NCI-H69 (cell line): ENCODE results near the gene CYP2B6.
"Not testable (repeated sequence)": the region's sequence is repeated elsewhere in the genome, so short reads cannot be mapped to it uniquely, and the experiment has no call there.

Experiments used
- DNase-seq: peaks from one replicate; lab custom pipeline; 2025; lab: John Stamatoyannopoulos, UW

Gene CYP2B6

DNA sequence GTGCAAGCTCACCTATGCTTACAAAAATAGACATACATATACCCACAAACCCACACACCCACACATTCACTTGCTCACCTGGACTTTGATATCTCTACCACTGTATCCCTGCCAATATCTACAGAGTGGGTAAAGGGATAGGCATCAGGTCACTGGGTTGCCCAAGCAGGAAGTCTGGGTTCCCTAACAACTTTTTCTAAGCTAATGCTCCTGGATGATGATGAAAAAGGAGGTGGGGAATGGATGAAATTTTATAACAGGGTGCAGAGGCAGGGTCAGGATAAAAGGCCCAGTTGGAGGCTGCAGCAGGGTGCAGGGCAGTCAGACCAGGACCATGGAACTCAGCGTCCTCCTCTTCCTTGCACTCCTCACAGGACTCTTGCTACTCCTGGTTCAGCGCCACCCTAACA lies at the start of gene CYP2B6:
Gene CYP2B6, plus strand, starts transcription at position 311 of the 410 bp plus-strand sequence. Its CDS starts 24 bp downstream, at position 335.
- DNase-seq = no peak

DNA sequence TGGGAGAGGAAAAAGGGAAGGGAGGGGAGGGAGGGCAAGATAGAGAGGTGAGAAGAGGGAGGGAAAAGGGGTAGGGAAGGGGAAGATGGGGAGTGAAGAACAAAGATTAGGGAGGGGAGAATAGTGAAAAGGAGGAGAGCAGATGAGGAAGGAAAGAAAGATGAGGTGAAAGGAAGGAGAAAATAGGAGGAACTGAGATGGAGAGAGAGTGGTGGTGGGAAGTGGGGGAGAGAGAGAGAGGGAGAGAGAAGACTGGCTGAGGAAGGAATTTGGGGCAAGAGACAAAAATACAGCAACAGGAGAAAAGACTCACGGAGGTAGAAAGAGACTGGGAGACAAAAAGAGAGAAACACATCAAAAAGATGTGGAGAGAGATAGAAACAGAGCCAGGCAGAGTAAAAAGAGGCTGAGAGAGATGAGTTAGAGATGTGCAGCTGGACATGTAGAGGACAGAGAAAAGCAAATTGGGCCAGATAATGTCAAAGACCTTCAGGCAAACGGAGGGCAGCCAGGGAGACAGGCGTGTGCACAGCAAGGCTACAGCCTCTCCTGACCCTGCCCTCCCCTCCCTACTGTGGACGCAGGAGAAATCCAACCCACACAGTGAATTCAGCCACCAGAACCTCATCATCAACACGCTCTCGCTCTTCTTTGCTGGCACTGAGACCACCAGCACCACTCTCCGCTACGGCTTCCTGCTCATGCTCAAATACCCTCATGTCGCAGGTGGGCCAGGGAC lies 49.4 kb upstream of the CYP2B6 start:
- no peak for DNase-seq

DNA sequence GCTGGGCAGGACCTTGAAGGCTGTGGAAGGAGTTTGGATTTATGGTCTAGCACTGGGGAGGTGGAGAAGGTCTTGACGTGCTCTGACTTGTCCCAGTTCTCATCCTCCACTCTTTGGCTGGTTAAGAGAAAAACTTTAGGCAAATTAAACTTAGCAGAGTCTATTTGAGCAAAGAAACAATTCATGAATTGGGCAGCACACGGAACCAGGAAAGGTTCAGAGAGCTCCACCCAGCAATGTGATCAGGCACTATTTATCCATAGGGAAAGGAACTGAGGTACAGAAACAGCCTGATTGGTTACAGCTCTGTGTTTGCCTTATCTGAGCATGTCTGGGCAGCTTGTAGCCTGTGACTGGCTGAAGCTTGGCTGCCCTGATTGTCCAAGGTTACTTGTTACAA lies 45.4 kb upstream of the CYP2B6 start:
- DNase-seq = no peak

DNA sequence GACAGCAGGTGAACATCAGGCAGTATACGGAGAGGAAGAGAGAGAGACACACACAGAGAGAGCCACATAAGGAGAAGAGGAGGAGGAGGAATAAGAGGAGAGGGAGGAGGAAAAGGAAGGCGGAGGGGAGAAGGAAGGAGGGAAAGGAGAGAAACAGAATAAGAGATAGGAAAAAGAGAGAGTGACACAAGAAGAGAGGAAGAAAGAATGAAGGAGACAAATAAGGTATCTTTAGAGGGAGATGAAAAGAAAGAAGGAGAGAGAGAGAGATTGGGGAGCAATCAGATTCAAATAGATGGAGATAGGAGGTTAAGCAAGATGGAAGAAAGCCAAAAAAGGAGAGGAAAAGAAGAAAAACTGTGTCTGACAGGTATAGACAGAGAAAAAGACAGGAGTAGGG lies 44.0 kb upstream of the CYP2B6 start:
- no peak for DNase-seq

DNA sequence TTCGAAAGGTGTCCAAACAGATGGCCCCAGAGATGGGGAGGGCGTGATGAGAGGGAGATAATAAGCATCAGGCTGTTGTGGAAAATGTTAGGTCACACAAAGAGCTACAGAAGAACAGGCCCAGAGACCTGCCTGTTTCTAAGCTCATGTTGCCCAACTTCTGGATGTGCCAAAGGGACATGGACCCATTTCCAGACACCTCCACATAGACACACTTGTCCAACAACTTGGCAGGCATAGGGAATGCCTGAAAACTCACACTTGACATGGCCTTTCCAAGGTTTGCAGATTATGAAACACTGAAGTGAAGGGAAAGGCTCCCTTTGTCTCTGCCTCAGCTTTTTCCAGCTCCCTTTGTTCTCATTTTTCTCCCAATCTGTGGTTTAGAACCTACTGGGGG lies 43.5 kb upstream of the CYP2B6 start:
- no peak for DNase-seq

DNA sequence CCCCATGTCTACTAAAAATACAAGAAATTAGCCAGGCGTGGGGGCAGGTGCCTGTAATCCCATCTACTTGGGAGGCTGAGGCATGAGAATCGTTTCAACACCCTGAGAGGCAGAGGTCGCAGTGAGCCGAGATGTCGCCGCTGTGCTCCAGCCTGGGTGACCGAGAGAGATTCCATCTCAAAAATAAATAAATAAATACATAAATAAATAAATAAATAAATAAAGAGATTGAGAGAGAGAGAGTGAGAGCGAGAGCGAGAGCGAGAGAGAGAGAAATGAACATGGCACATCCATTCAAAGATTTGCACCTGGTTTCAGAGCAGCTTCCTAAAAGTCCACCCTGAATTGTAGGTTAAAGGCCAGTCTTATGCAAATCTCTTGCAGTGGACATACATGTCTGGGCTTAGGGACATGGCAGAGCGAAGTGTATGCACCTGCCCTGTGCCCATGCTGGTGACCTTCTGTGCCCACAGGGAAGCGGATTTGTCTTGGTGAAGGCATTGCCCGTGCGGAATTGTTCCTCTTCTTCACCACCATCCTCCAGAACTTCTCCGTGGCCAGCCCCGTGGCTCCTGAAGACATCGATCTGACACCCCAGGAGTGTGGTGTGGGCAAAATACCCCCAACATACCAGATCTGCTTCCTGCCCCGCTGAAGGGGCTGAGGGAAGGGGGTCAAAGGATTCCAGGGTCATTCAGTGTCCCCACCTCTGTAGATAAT lies 42.3 kb upstream of the CYP2B6 start:
- no peak for DNase-seq

DNA sequence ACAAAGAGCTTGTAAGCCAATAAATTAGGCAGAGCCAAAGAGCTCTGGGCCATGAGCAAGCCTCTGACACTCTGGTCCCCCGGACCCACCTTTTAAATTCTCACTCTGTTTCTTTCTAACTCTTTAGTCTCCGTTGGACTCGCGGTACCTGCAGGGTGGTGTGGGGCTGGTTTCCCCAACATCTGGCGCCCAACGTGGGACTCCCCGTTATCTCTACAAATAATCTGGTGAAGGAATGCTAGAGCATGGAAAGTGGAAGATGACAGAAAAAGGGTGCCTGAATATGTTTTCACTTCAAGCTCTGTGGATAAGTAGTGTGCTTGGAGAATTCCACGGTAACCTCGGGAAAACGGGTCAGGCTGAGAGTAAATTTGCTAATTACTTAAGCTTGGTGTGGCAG lies 36.5 kb upstream of the CYP2B6 start:
- DNase-seq = no peak

DNA sequence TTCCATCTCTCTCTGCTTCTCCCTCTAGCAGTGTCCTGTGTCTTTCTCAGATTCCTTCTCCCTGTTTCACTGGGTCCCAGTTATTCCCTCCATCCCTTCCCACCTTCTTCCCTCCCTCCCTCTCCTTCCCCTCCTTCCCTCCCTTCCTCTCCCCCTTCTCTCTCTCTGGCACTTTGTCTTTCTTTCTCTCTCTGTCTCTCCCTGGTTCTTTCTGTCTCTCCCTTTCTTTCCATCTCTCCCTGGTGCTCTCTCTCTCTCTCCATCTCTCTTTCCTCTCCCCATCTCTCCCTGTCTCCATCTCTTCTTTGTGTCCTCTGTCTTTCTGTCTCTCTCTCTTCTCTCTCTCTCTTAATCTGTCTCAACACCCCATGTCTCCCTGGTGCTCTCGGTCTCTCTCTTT lies 31.7 kb upstream of the CYP2B6 start:
- DNase-seq = no peak

DNA sequence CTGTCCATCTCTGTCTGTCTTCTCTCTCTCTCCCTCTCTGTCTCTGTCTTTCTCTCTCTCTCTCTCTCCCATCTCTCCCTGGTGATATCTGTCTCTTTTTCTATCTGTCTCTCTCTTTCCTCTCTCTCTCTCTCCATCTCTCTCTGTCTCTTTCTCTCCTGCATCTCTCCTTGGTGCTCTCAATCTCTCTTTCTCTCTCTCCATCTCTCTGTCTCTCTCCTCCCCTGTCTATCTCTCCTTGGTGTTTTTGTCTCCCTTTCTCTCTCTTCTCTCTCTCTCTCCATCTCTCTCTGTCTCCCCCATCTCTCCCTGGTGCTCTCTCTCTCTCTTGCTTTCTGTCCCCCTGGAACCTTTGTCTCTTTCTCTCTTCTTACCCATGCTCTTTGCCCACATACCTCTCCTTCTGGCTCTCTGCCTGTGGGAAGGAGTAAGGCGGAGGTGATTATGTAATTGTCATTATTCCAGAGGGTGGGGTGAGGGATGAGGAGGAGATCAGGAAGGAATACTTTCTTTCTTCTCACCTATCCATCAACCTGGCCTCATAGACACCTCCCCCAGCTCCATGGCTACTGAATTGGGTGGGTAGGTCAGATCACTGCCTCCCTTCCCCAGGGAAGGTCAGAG lies 30.9 kb upstream of the CYP2B6 start:
- DNase-seq = no peak

DNA sequence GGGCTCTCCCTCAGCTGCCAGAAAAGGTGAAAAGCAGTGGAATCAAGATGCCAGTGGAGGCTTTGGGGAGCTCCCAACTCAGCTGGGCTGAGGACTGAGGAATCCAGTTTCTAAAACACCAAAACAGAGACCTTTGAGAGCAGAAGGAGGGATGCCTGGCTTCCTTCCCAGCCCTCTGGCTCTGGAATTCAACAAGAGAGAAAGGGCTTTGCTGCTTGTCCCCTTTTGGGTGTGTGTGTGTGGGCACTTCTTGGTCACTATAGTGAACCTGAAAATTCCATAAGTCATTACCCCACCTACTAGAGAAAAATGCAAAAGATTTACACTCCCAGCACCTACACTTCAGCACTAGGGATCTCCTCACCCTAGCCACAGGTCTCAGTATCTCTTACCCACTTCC lies 30.3 kb upstream of the CYP2B6 start:
- DNase-seq = no peak

DNA sequence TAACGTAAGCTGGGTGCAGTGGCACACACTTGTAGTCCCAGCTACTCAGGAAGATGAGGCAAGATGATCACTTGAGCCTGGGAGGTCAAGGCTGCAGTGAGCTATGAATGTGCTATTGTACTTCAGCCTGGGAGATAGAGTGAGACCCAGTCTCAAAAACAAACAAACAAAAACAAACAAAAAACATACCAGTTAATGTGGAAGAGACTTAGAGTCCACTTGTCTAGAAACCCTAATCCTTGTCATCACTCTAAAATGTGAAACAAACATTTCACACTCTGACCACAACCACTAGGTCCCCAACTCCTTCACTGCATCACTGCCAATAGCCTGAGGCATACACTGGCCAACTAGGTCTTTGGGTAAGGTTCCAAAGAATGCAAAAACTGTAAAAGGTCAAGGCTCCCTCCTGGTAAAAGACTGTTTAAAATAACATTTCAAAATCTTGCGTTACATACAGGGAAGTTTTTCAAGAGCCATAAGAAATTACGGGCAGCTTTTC lies 28.6 kb upstream of the CYP2B6 start:
- no peak for DNase-seq

DNA sequence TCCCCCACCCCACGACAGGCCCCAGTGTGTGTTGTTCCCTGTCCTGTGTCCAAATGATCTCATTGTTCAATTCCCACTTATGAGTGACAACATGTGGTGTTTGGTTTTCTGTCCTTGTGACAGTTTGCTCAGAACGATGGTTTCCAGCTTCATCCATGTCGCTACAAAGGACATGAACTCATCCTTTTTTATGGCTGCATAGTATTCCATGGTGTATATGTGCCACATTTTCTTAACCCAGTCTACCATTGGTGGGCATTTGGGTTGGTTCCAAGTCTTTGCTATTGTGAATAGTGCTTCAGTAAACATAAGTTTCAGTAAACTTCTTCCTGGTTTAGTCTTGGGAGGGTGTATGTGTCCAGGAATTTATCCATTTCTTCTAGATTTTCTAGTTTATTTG lies 26.7 kb upstream of the CYP2B6 start:
- not testable (repeated sequence) for DNase-seq

DNA sequence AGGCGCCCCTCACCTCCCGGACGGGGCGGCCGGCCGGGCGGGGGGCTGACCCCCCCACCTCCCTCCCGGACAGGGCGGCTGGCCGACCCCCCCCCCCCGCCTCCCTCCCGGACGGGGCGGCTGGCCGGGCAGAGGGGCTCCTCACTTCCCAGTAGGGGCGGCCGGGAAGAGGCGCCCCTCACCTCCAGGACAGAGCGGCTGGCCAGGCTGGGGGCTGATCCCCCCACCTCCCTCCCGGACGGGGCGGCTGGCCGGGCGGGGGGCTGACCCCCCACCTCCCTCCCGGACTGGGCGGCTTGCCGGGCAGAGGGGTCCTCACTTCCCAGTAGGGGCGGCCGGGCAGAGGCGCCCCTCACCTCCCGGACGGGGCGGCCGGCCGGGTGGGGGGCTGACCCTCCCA lies 25.7 kb upstream of the CYP2B6 start:
- not testable (repeated sequence) for DNase-seq

DNA sequence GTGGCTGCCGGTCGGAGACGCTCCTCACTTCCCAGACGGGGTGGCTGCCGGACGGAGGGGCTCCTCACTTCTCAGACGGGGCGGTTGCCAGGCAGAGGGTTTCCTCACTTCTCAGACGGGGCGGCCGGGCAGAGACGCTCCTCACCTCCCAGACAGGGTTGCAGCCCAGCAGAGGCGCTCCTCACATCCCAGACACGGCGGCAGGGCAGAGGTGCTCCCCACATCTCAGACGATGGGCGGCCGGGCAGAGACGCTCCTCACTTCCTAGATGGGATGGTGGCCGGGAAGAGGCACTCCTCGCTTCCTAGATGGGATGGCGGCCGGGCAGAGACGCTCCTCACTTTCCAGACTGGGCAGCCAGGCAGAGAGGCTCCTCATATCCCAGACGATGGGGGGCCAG lies 24.5 kb upstream of the CYP2B6 start:
- DNase-seq = not testable (repeated sequence)

DNA sequence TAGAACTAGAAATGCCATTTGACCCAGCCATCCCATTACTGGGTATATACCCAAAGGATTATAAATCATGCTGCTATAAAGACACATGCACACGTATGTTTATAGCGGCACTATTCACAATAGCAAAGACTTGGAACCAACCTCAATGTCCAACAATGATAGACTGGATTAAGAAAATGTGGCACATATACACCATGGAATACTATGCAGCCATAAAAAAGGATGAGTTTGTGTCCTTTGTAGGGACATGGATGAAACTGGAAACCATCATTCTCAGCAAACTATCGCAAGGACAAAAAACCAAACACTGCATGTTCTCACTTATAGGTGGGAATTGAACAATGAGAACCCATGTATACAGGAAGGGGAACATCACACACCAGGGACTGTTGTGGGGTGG lies 23.0 kb upstream of the CYP2B6 start:
- DNase-seq = not testable (repeated sequence)

DNA sequence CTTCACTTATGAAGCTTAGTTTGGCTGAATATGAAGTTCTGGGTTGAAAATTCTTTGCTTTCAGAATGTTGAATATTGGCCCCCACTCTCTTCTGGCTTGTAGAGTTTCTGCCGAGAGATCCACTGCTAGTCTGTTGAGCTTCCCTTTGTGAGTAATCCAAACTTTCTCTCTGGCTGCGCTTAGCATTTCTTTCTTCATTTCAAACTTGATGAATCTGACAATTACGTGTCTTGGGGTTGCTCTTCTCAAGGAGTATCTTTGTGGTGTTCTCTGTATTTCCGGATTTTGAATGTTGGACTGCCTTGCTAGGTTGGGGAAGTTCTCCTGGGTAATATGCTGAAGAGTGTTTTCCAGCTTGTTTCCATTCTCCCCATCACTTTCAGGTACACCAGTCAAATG lies 21.4 kb upstream of the CYP2B6 start:
- not testable (repeated sequence) for DNase-seq

DNA sequence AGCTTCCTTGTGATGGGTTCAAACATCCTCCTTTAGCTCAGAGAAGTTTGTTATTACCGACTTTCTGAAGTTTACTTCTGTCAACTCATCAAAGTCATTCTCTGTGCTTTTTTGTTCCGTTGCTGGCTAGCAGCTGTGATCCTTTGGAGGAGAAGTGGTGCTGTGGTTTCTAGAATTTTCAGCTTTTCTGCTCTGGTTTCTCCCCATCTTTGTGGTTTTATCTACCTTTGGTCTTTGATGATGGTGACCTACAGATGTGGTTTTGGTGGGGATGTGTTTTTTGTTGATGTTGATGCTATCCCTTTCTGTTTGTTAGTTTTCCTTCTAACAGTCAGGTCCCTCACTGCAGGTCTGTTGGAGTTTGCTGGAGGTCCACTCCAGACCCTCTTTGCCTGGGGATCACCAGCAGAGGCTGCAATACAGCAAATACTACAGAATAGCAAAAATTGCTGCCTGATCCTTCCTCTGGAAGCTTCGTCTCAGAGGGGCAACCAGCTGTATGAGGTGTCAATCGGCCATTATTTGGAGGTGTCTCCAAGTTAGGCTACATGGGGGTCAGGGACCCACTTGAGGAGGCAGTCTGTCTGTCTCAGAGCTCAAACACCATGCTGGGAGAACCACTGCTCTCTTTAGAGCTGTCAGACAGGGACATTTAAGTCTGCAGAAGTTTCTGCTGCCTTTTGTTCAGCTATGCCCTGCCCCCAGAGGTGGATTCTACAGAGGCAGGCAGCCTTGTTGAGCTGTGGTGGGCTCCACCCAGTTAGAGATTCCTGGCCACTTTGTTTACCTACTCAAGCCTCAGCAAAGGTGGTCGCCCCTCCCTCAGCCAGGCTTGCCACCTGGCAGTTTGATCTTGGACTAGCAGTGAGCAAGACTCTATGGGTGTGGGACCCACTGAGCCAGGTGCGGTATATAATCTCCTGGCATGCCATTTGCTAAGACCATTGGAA lies 20.4 kb upstream of the CYP2B6 start:
- DNase-seq = not testable (repeated sequence)

DNA sequence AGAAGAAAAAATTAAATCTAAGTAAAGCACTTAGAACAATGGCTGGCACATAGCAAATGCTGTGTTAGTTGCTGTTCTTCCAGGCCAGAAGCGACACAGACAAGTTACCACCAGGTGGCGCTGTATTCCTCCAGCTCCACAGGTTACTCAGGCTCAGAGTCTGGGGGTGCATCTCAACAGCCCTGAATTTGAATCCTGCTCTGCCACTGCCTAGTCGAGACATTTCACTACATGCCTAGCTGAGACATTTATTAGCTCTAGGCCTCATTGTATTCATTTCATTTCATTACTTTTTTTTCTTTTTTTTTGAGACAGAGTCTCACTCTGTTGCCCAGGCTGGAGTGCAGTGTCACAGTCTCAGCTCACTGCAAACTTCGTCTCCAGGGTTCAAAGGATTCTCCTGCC lies 16.4 kb upstream of the CYP2B6 start:
- DNase-seq = peak; percentile 67

DNA sequence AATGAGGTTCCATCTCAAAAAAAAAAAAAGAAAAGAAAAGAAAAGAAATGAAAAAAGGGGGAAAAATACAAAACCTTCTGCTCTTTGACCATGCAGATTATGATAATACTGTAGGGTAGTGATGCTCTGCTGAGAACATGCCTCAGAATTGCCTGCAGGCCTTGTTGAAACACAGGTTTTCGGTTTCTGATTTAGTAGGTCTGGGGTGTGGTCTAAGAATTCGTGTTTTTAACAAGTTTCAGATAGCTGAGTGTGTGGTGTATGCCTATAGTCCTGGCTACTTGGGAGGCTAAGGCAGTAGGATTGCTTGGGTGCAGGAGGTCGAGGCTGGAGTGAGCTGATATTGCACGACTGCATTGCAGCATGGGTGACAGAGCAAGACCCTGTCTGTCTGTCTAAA lies 14.9 kb upstream of the CYP2B6 start:
- no peak for DNase-seq

DNA sequence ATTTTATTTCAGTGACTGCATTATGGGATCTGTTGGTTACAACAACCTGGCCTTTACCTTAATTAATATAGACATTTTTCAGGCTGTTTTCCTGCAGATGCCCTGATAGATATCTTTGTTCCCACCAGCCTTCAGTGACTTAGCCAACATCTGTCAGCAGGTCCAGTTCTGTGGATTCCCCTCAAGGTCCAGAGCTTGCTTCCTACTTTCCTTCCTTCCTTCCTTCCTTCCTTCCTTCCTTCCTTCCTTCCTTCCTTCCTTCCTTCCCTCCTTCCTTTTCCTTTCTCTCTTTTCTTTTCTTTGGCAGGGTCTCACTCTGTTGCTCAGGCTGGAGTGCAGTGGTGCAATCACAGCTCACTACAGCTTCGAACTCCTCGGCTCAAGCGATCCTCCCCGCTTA lies 14.4 kb upstream of the CYP2B6 start:
- DNase-seq = no peak

DNA sequence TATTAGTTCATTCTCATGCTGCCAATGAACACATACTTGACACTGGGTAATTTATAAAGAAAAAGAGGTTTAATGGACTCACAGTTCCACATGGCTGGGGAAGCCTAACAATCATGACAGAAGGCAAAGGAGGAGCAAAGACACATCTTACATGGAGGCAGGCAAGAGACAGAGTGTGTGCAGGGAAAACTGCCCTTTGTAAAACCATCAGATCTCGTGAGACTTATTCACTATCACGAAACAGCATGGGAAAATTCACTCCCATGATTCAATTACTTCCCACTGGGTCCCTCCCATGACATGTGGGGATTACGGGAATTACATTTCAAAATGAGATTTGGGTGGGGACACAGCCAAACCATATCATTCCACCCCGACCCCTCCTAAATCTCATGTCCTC lies 11.3 kb upstream of the CYP2B6 start:
- DNase-seq = not testable (repeated sequence)
